ENCODE measurements around the gene OOSP4A.

The OOSP4A gene

DNA sequence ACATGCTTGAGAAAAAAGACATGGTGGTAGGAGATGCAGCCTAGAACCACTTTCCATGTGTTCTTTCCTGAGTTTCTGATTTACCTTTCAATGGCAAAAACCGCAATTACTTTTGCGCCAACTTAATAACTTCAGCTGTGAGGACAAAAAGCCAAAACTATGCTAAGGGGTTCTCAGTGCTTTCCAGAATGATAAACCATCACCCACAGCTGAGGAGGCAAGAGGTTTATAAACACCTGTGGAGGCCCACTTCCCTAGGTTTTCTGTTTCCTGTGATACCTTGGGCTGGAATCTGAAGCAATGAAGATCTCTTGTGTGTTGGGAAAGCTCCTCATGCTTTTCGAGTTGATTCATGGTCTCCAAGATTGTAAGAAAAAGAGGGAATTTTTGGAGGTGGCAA, at the start of gene OOSP4A:
OOSP4A (plus strand) TSS at position 301 of the 400 bp plus-strand sequence; CDS start at position 301, 0 bp downstream.
- DNase-seq (ENCODE audit: low read depth), result no peak

- no peak for DNase-seq (ENCODE audit: low read depth)
These were observed 45.4 kb upstream of the OOSP4A start for GRCh38 chr11:59918480-59918879.

- no peak for DNase-seq (ENCODE audit: low read depth)
These were observed 44.7 kb upstream of the OOSP4A start for GRCh38 chr11:59918987-59919589.

DNA sequence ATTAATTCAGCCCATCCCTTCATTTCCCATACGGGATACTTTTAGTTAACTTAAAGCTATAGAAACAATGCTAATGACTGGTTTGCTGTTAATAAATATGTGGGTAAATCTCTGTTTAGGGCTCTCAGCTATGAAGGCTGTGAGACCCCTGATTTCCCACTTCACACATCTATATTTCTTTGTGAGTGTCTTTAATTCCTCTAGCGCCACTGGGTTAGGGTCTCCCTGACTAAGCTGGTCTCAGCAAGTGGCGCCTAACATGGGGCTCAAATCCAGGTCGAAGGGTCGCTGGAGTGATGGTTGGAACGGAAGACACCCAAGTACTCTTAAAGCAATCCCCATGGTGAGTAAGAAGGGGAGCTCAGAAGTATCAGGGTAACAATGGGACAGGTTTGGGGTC, 40.0 kb upstream of the OOSP4A start:
- no peak for DNase-seq (ENCODE audit: low read depth)

DNA sequence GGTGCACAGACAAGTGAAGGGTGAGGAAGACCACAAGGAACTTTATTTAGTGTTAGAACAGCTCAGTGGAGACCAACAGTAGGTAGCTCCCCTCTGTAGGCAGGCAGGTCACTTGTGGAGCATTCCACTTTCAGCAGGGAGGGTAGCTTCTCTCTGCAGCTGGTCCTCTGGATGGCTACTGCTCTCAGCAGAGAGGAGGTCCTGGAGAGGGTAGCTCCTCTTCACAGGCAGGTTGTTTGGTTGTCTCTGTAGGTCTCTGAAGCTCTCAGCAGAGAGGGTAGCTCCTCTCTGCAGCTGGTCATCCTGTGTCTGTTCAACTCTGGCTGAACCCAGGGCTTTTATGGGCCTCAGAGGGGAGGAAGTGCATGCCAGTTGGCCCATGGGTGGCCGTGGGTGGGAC, 32.1 kb upstream of the OOSP4A start:
- DNase-seq (ENCODE audit: low read depth), result no peak

DNA sequence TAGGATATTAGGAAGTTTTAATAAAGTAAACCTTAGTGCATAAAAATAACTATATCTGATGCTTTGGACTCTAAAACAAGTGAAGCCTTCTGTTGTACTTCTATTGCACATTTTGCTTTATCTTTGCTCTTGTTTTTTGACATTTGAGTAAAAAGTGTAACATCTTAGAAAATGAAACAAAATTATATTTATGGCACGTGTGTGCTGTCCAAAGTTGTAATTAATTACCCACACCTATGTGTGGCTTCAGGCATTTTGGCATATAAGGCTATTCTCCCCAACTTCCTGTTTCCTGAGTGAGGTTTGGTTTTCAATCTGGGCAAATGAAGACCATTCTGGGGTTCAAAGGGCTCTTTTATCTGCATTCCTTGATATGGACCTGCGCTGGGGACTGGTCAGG, 25.7 kb upstream of the OOSP4A start, which contains the start of gene OOSP1:
OOSP1 (plus strand) TSS at position 301 of the 400 bp plus-strand sequence; CDS start at position 324, 23 bp downstream.
- no peak for DNase-seq (ENCODE audit: low read depth)

DNA sequence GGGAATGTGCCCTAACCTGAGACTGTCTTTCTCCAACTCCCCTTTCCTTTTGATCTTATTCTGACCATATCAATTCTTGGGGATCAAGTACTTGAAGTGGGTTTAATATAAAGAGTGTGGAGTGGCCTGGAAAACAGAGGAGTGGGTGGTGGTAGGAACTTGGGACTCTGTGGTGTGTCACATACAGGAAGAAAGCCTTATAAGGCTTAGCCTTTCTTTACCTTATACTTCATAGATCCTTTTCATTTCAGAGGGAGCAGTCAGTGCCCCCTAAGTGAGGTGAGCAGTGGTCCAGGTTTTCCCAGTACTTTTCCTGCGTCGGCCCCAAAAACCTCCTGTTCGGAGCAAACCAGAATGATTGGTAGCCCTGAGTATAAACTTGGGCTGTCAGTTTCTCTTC, 25.1 kb upstream of the OOSP4A start:
- DNase-seq (ENCODE audit: low read depth), result no peak

DNA sequence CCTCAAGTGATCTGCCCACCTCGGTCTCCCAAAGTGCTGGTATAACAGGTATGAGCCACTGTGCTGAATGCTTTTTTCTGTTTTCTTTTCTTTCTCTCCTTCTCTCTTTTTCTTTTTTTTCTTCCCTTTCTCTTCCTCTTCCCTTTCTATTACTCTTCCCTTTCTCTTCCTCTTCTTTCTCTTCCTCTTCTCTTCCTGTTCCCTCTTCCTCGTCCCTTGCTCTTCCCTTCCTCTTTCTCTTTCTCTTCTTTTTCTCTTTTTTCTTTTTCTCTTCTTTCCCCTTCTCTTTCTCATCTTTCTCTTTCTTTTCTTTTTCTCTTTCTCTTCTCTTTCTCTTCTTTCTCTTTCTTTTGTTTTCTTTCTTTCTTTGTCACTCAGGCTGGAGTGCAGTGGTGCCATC, 24.4 kb upstream of the OOSP4A start:
- no peak for DNase-seq (ENCODE audit: low read depth)

GRCh38 chr11:59941091-59941490, 22.7 kb upstream of the OOSP4A start:
- DNase-seq (ENCODE audit: low read depth), result no peak

DNA sequence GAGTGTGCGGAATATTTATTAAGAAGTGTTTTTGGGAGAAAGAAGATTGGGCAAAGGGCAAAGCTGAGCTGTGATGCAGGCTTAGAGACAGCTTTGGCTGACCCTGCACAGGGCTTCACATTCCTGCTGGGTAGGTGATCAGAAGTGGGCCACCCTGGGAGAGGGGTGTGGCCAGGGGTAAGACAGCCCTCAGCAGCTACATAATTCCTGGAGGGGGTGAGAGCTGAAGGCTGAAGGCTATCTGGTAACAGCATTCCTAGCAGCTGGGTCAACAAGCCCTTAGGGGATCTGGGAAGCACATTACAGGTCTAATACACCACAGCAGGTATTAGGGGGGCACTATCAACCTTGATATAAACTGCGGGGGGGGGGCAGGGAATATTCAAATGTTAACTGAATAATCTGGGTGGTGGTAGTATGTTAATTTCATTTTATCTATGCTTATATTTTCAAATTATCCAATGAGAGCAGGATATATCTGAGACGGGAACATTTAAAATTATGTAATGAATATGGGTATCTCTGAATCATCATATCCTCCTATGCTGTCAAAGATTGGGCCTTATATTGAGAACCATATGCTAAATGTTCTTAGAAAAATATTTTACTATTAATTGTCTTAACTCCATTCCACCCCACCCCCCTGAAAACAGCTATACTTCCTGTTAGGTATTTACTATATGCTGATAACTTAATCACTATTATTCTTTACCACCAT, 19.7 kb upstream of the OOSP4A start:
- DNase-seq (ENCODE audit: low read depth), result no peak

- DNase-seq (ENCODE audit: low read depth), result no peak
These were observed 19.1 kb upstream of the OOSP4A start for GRCh38 chr11:59944720-59945119.

GRCh38 chr11:59953463-59954218, 10.2 kb upstream of the OOSP4A start:
- no peak for DNase-seq (ENCODE audit: low read depth)

GRCh38 chr11:59954219-59954847, 9.5 kb upstream of the OOSP4A start:
- no peak for DNase-seq (ENCODE audit: low read depth)

- no peak for DNase-seq (ENCODE audit: low read depth)
These were observed 6.7 kb upstream of the OOSP4A start for GRCh38 chr11:59957094-59957493.

DNA sequence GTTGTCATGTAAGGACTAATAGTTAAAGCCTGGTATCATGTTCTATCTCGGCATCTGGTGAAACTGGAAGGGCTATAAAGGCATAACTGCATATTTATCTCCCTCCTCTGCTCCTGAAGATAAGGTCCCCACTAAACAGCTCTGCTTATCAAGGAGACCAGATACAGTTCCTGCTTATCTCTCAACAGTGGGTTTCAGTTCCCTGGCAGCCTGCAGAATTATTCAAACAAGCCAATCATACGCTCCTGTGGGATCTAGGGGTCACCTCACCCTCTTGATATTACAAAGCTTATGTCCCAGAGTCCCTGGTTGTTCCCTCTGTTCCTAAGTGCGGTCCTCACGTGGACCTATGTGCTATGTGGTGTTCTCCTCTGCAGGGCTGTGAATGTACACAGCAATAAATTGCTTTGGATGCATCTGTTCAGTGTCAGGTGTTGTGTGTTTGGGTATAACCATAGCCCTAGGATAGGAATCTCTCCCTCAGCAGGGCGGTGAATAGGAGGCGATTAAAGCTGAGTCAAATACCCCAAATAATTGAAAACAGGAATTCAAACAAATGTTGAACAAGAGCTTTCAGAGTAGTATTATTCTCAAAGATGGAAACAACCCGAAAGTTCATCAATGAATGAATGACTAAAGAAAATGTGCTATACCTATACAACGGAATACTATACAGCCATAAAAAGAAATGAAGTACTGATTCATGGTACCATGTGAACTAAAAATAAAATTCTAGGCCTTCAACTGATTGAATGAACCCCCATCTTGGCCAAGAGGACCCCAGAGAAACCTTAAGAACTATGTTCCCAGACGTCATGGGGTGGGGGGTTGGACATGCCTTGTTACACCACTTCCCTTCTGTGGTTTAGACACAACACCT, 3.1 kb upstream of the OOSP4A start:
- DNase-seq (ENCODE audit: low read depth), result no peak

DNA sequence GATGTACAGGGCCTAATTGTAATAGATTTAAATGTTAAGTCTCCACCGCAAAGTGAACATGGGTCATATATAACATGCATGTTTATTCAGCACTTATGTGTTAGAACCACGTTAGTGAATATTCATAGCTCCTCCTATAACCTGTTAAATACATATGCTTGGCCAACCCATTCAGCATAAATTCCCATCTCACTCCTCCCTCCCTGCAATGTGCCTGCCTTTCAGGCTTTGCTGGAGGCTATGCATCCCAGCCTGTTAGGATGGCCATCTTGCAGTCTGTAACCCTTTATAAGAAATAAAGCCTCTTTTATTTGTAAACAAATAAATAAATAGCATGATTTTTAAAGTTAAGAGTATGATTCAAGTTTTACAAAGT, 1.7 kb upstream of the OOSP4A start:
- no peak for DNase-seq (ENCODE audit: low read depth)

DNA sequence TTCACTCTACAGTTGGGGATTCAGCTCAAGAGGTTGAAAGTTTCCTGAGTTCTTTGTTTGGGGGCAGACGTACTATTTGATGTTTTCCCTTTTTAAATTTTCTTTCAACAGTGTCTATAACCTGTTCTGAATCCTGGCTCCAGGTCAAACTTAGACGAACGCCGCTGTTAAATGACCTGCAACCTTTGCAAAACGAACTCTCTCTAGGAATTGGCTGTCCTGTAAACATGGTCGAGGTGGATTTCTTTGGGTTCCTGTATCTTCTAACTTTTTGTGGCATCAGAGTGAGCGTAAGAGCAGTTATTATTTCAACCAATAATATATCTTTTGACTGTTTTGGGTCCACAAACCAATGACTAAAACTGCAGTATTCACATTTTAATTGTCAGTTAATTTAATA, 1.6 kb downstream of the OOSP4A start:
- DNase-seq (ENCODE audit: low read depth), result no peak

GRCh38 chr11:59966201-59966600, 2.4 kb downstream of the OOSP4A start:
- no peak for DNase-seq (ENCODE audit: low read depth)

GRCh38 chr11:59967677-59968394, 4.0 kb downstream of the OOSP4A start:
- no peak for DNase-seq (ENCODE audit: low read depth)

DNA sequence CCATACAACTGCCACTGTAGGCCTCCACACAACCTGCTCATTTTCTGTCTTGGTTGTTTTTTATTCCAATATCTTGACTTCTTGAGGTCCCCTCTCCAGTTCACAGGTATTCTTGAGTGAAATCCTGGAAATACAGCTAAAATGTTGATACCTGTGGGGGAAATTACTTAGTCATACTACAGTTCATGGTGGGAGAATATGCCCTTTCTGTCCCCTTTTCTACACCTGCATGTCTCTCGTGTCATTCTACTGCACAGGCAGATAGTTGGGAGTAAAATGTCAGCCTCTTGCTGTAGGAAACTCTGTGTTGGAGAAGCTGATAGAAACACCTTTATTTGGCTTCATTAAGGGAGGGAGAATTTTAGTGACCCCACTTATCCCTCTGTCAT, 4.6 kb downstream of the OOSP4A start:
- DNase-seq (ENCODE audit: low read depth), result no peak

- no peak for DNase-seq (ENCODE audit: low read depth)
These were observed 9.3 kb downstream of the OOSP4A start for GRCh38 chr11:59973097-59973496.
